T1000 (cell line): ENCODE data around the gene CRLF3.
"Not testable (repeated sequence)": the region's sequence is repeated elsewhere in the genome, so short reads cannot be mapped to it uniquely, and the experiment has no call there.

Source experiments
- DNase-seq: peaks from one replicate; lab custom pipeline; 2025; ENCODE audit warnings: mixed read lengths; lab: John Stamatoyannopoulos, UW

The CRLF3 gene

DNA sequence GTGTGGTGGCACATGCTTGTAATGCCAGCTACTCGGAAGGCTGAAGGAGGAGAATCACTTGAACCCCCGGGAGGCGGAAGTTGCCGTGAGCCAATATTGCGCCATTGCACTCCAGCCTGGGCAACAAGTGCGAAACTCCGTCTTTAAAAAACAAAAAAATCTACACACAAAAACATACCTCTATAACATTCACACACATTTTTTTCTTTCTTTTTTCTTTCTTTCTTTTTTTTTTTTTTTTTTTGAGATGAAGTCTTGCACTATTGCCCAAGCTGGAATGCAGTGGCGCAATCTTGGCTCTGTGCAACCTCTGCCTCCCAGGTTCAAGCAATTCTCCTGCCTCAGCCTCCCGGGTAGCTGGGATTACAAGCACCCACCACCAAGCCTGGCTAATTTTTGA lies 9.6 kb downstream of the CRLF3 start:
- DNase-seq = not testable (repeated sequence)

DNA sequence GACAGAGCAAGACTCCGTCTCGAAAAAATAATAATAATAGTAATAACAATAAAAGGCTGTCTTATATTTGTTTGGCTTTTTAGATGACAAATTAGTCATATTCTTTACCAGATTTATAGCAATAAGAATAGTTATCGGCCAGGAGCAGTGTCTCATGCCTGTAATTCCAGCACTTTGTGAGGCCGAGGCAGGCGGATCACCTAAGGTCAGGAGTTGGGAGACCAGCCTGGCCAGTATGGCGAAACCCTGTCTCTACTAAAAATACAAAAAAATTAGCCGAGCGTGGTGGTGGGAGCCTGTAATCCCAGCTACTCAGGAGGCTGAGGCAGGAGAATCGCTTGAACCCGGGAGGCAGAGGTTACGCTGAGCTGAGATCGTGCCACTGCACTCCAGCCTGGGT lies 10.3 kb downstream of the CRLF3 start:
- not testable (repeated sequence) for DNase-seq

DNA sequence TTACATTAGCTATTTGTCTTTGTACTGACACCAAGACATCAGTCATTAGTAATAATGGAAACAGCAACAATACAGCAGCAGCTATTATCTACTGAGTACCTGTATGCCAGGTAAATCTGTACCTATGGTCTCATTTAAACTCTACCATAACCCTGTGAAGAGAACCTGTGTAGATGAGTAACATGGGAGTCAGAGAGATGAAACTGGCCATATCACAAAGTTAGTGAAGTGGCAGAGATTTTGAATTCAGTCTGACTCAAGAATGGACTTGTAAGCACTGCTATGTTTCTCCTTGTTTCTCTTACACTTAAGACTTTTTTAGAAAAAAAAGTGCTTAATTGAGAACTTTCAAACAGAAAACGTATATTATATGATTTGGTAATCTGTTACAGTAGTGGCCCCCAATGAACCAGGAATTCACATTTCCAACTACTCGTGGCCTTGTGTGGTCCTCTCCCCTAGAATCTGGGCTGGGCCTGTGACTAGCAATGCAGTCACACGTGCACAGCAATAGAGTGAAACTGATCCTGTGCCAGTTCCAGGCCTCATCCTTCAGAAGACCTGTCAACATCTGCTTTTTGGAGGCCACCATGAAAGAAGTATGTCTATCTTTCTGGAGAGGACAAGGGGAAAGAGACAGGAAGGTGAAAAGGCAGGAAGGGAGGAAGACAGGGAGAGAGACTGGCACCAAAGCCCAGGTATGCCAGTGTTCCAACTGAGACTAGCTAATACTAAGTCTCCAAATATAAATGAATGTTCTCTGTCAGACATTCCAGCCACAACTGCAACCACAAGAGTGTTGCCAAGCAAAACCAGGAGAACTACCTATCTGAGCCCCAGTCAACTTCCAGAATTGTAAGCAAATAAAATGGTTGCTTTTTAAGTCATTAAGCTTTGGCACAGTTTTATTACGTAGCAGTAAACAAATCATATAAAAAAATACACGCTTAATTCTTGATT lies 12.0 kb downstream of the CRLF3 start:
- DNase-seq = no peak

DNA sequence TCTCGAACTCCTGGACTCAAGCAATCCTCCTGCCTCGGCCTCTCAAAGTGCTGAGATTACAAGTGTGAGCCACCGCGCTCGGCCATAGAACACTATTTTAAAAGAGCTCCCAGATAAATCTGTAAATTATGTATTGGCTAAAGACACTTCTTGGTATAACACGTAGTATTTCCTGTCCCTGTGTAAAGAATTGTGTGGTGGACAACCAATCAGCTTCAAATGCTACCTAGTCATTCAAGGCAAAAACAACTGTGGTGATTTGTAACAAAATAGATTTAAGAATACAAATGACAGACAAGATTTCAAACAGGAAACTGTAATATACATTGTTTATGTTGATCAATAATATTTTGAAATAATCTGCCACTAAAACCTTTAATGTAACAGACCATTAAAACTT lies 14.6 kb downstream of the CRLF3 start:
- no peak for DNase-seq

DNA sequence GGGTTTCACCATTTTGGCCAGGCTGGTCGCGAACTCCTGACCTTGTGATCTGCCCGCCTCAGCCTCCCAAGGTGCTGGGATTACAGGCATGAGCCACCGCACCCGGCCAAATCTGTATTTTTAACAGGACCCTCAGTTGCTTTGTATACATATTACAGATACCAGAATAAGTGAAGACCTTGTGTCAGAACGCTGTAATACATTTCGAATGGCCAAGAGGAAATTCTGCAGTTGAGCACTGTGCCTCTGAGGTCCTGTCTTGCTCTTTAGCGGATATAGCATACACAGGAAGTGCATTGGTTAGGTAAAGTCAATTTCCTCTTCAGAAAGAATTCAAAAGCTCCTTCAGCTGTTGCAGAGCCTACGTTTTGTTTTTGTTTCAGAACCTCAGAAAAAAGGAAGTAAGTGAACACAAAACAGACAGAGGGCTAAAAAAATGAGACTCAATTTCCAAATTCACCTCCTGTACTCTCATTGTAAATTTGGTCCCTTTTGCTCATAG lies 15.7 kb downstream of the CRLF3 start:
- DNase-seq = no peak

DNA sequence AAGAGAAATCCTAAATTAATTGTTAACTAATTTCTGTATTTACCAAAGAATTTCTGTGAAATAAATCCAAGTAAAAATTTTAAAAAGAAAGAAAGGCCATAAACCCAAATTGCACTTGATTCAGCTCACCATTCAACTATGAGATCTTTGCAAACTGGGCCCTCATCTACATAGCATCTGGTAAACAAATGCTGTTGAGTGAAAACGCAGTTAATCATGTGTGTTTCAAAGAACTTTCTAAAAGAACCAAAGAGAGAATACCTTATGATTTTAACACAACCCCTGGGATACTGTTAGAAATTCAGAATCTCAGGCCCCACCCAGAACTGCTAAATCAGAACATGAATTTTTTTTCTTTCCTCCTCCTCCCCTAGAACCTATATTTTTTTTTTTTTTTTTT lies 16.6 kb downstream of the CRLF3 start:
- no peak for DNase-seq

DNA sequence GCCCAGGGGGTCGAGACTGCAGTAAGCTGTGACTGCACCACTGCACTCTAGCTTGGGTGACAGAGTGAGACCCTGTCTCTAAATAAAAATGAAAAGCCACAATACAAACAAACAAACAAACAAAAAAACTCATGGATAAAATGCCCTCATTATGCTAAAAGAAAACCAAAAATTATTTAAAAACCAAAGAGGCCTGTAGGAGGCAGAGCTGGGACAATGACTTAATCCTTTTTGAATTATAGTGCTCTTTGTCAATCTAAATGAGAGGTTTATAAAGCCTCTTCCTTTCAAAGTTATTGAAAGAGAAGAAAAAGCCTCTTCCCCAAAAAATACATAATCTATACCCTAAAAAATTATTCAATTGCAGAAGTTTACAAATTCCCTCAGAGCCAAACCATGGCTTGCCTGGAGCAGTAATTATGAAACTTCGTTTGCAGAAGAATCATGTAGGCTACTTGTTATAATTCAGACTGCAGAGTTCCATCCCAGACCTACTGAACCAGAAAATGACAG lies 18.5 kb downstream of the CRLF3 start:
- DNase-seq = no peak

DNA sequence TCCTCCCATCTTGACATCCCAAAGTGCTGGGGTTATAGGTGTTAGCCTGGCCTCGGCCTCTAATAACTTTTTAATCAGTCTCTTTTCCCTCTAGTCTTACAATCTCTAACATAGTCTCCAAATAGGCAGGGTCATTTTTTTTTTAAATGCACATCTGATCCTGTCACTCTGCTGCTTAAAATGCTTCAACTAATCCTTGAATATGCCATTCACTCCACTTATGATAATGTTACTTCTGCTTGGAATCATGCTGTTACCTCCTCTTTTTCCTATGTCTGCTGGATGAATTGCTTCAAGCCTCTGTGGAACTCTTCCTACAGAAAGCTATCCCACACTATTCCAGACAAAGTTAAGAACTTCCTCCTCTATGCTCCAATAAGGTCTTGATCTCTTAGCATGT lies 22.8 kb downstream of the CRLF3 start:
- DNase-seq = no peak

DNA sequence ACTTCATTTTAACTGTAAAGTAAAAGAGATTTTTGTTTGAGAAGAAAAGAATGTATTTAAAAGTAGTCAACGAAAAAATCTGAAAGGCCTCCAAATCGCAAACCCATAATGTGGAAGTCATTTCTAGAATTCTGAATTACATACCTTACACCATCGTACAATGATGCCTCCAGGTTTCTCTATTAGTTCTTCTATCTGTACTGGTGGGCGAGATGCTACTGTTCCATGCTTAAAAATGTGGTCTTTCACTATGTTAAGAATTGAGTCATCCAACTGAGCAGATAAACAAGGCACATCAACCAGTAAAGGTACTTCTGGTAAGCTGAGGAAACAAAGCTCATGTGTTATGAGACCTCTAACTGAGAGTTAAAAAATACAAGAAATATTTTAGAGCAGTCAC lies 28.5 kb downstream of the CRLF3 start:
- DNase-seq = no peak

DNA sequence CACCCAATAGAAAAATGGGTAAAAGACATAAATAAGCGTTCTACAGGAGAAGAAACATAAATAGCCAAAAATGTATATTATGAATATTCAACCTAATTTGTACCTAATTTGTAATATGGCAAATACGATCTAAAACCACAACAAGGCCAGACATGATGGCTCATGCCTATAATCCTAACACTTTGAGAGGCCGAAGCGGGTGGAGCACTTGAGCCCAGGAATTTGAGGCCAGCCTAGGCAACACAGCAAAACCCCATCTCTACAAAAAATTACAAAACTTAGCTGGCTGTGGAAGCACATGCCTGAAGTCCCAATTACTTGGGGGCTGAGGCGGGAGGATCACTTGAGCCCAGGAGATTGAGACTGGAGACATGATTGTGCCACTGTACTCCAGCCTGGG lies 30.1 kb downstream of the CRLF3 start:
- no peak for DNase-seq

DNA sequence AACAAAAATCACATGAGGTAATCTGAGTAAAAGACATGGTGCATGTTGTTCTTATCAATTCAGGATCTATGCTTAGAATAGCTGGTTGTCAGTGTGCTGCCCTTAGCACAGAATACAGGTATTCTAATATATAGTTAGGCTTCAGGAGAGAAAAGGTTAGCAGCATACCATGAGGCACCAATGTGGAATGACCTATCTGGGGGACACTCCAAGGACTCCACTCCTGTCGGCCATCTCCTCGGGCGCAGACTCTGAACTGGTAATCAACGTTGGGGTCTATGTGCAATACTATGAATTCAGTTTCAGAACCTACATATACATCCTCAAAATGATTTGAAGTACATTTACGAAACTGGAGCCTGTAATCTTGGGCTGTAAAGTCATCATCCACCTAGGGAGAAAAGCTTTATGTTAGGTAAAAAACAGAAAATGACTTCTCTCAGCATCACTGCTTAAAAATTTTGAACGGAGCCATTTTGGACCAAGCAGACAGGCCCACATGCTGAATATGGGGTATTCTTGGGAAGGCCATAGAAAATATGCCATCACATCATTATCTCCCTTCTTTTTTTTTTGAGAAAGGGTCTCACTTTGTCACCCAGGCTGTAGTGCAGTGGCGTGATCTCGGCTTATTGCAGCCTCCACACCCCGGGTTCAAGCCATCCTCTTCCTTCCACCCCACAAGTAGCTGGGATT lies 31.1 kb downstream of the CRLF3 start:
- no peak for DNase-seq

DNA sequence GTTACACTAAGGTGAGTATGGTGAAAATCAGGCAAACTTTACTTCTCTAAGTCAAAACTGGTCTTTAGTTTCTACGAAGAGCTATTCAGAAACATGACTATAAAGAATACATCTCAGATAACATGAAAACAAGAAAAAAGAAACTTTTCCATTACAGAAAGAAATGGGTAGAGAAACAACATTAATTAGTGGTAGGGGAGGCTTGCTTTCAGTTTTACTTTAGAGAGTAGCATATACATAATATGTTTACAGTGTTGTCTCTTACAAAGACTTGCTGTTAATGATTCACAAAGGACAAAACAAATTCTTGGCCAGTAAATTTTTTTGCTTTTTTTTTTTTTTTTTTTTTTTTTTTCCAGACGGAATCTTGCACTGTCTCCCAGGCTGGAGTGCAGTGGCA lies 34.2 kb downstream of the CRLF3 start:
- DNase-seq = no peak

DNA sequence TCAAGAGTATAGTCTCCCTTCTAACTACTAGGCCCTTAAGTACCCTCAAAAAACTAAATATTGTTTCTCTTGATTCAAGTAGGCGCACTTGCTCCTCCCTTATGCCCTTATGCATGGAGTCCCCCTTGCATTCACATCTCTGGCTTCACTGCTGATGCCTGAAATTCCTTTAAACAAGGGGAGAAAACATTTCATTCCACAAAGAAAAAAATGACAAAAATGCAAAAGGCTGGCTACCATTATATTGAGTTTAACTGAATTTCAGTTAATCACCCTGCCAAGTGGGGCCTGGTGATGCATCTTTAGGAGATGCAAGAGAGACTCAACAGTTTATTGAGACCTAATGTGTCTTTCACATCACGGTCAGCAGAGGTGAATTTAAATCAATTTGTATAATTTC lies 35.6 kb downstream of the CRLF3 start:
- DNase-seq = no peak

DNA sequence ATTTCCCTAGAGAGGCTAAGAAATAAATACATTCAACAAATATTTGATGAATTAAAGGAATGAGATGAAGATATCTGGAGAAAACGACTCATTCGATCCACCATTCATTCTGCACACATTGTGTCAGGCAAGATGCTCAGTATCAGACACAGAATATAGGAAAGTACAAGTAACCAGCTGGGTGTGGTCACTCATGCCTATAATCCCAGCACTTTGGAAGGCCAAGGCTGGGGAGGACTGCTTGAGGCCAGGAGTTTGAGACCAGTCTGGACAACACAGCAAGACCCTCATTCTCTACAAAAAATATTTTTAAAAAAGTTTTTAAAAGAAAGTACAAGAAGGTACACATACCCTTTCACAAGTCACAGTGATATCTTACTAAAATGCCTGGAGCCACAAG lies 42.3 kb downstream of the CRLF3 start:
- DNase-seq = no peak

DNA sequence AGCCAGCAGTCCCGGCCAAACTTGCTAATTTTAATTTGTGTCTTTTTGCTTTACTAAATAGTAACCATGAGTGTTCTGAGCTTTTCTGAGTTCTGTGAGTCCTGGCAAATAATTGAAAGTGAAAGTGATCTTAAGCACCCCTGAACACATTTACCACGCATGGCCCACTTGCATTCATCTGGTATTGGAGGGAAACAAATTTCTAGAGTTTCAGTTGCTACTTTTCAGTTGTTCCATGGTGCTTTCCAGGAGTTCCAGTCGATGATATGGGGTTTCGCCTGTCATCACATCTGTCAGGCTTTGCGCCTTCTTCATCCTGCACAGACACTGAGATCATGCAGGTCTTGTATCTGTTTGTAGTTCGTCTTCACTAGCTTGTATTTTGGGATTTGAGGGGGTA lies 44.1 kb downstream of the CRLF3 start:
- no peak for DNase-seq

DNA sequence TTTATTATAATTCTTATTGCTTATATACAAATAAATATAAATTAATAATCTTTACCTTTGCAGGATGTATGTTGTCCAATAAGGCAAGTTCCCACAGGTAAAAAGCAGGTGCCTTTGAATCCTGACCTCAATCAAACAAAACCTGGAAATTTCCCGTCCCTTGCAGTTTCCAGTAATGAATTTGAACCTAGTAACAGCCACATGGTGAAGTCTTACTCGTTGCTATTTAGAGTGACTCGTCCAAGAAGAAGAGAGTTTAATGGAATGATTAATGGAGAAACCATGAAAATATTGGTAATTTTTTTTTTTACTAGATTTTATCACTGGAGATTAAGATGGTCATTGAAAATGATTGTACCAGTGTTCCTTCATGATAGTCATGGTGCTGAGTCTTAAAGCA lies 55.7 kb downstream of the CRLF3 start:
- not testable (repeated sequence) for DNase-seq

DNA sequence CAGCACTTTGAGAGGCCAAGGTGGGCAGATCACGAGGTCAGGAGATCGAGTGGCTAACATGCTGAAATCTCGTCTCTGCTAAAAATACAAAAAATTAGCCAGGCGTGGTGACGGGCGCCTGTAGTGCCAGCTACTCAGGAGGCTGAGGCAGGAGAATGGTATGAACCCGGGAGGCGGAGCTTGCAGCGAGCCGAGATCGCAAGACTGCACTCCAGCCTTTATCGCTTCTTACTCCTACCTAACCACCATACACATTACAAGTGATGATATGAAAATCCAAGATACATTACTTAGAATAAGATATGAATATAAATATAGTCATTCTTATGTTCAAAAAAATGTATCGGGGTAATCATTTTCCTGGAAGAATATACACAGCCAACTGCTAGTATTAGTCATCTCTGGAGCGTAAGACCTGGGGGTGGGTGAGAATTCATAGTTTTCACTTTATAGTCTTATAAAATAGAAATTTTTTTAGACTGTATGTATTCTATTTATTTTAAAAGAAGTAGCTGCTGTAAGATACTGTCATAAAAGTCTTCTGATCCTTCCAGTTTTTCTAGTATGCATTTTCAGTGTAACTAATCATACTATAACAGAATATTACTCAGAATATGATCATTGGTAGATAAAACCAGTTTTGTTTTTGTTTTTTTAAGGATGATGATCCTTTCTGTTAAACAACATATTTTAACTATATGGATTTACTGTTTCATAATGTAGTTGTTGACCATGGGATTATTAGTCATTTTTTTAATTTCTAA lies 56.7 kb downstream of the CRLF3 start:
- not testable (repeated sequence) for DNase-seq

DNA sequence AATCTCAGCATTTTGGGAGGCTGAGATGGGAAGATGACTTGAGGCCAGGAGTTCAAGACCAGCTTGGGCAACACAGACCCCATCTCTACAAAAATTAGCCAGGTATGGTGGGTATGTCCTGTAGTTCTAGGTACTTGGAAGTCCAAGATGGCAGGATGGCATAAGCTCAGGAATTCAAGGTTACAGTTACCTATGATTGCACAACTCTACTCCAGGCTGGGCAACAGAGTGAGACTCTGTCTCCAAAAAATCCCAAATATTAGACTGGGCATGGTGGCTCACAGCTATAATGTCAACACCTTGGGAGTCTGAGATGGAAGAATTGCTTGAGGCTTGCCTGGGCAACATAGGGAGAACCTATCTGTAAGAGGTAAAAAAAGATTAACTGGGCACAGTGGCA lies 63.4 kb downstream of the CRLF3 start:
- DNase-seq = no peak

DNA sequence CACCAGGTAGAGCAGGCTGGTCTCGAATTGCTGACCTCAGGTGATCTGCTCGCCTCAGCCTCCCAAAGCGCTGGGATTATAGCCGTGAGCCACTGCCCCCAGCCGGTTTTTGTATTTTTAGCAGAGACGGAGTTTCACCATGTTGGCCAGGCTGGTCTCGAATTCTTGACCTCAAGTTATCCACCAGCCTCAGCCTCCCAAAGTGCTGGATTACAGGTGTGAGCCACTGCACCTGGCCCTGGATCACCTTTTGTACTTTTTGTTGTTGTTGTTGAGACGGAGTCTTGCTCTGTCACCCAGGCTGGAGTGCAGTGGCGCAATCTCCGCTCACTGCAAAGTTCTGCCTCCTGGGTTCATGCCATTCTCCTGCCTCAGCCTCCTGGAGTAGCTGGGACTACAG lies 71.2 kb downstream of the CRLF3 start:
- DNase-seq = not testable (repeated sequence)

DNA sequence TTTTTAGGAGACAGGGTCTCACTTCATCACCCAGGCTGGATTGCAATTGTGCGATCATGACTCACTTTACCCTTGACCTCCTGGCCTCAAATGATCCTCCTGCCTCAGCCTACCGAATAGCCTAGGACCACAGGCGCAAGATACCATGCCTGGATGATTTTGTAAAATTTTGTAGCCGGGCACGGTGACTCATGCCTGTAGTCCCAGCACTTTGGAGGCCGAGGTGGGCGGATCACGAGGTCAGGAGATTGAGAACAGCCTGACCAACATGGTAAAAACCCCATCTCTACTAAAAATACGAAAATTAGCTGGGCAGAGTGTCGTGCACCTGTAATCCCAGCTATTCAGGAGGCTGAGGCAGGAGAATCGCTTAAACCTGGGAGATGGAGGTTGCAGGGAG lies 73.5 kb downstream of the CRLF3 start:
- DNase-seq = not testable (repeated sequence)

DNA sequence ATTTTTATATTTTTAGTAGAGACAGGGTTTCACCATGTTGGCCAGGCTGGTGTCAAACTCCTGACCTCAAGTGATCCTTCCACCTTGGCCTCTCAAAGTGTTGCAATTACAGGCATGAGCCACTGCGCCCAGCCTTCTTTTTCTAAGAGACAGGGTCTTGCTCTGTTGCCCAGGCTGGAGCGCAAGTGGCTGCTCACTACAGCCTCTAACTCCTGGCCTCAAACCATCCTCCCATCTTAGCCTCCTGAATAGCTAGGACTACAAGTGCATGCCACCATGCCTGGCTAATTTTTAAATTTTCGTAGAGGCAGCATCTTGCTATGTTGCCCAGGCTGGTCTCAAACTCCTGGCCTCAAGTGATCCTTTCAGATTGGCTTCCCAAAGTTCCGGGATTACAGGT lies 76.9 kb downstream of the CRLF3 start:
- not testable (repeated sequence) for DNase-seq

DNA sequence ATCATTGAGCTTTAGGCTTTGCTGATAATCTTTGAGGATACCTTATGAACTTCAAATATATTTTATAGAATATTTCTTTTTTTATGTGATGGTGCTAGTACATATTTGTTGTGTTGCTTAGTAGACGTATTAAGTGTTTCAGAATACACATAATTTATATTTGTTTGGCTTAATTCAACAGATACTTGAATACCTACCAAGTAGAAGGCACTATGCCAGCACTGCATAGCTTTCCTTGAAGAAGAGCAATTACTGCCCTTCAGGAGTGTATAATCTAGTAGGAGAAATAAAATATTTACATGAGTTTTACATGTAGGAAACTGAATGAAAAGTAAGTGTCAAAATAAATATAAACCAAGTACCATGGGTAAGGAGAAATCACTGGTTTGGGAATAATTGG lies 81.8 kb downstream of the CRLF3 start:
- DNase-seq = not testable (repeated sequence)
